ENCODE measurements around the gene PAK6.

GRCh38 chr15:40303576-40303975 is 64.7 kb downstream of the PAK6 start:
- TF ChIP-seq CTCF (IDR thresholded peaks at IDR 0.05): no peak
- TF ChIP-seq POLR2A (IDR thresholded peaks at IDR 0.05): no peak

Data from gastroesophageal sphincter (tissue), 3 donors.